Measurements from ENCODE around the gene TMEM74B.
A peak's percentile ranks its signal among the peaks of the same experiment; 100 is the strongest.
"Not testable (repeated sequence)": the region's sequence is repeated elsewhere in the genome, so short reads cannot be mapped to it uniquely, and the experiment has no call there.

Gene TMEM74B

GRCh38 chr20:1184638-1185315 is at the start of gene TMEM74B:
Gene TMEM74B, minus strand, starts transcription at chr20:1184981. Its CDS starts 1,180 bp downstream, at chr20:1183801.
- DNase-seq: no peak

GRCh38 chr20:1232286-1233111 is 47.7 kb upstream of the TMEM74B start:
- DNase-seq: no peak

- DNase-seq: no peak
Measured at GRCh38 chr20:1229541-1229940, 44.8 kb upstream of the TMEM74B start.

- peak; percentile 74 for DNase-seq
Measured at GRCh38 chr20:1225783-1226654, 41.2 kb upstream of the TMEM74B start, which contains the start of gene RAD21L1. Gene RAD21L1, plus strand, starts transcription at chr20:1226044. Its CDS starts 2,410 bp downstream, at chr20:1228454.

- DNase-seq: peak; percentile 80
Measured at GRCh38 chr20:1225263-1225782, 40.5 kb upstream of the TMEM74B start.

GRCh38 chr20:1224205-1224890 is 39.6 kb upstream of the TMEM74B start:
- DNase-seq: no peak

- not testable (repeated sequence) for DNase-seq
Measured at GRCh38 chr20:1222750-1223149, 38.0 kb upstream of the TMEM74B start.

GRCh38 chr20:1216527-1217427 is 32.0 kb upstream of the TMEM74B start:
- not testable (repeated sequence) for DNase-seq

GRCh38 chr20:1215386-1216170 is 30.8 kb upstream of the TMEM74B start:
- DNase-seq: no peak

- no peak for DNase-seq
Measured at GRCh38 chr20:1214838-1215261, 30.1 kb upstream of the TMEM74B start.

- DNase-seq: peak; percentile 94
Measured at GRCh38 chr20:1212607-1213396, 28.0 kb upstream of the TMEM74B start.

GRCh38 chr20:1212023-1212422 is 27.2 kb upstream of the TMEM74B start:
- DNase-seq: peak; percentile 69

- no peak for DNase-seq
Measured at GRCh38 chr20:1210501-1210900, 25.7 kb upstream of the TMEM74B start.

GRCh38 chr20:1209447-1210387 is 24.9 kb upstream of the TMEM74B start:
- DNase-seq: no peak

GRCh38 chr20:1207293-1207878 is 22.6 kb upstream of the TMEM74B start:
- DNase-seq: no peak

GRCh38 chr20:1206366-1207148 is 21.8 kb upstream of the TMEM74B start:
- no peak for DNase-seq

- no peak for DNase-seq
Measured at GRCh38 chr20:1205802-1206201, 21.0 kb upstream of the TMEM74B start.
